PC-3 (cell line): ENCODE results near the gene BEGAIN.

Experiments
- EZH2 ChIP-seq: fragments of 300-600 bp; sonication (generic); IDR thresholded peaks from one replicate; pipeline ENCODE4 v1.6.1; 2017; ENCODE audit warnings: antibody characterized with exemption, mild to moderate bottlenecking, low read length; ENCODE audit not compliant: unreplicated experiment
- EZH2phosphoT487 ChIP-seq: fragments of 300-600 bp; sonication (generic); IDR thresholded peaks from 2 replicates; pipeline ENCODE4 v1.6.1; 2018; ENCODE audit warnings: mild to moderate bottlenecking, antibody characterized with exemption, low read length, borderline replicate concordance
- TF ChIP-seq, protein P1 (sequence below): fragments of 300-600 bp; sonication (generic); conservative IDR thresholded peaks from 2 replicates; pipeline ENCODE4 v1.5.1; 2017; ENCODE audit warnings: antibody characterized with exemption, low read depth, mild to moderate bottlenecking, low read length

DNA sequence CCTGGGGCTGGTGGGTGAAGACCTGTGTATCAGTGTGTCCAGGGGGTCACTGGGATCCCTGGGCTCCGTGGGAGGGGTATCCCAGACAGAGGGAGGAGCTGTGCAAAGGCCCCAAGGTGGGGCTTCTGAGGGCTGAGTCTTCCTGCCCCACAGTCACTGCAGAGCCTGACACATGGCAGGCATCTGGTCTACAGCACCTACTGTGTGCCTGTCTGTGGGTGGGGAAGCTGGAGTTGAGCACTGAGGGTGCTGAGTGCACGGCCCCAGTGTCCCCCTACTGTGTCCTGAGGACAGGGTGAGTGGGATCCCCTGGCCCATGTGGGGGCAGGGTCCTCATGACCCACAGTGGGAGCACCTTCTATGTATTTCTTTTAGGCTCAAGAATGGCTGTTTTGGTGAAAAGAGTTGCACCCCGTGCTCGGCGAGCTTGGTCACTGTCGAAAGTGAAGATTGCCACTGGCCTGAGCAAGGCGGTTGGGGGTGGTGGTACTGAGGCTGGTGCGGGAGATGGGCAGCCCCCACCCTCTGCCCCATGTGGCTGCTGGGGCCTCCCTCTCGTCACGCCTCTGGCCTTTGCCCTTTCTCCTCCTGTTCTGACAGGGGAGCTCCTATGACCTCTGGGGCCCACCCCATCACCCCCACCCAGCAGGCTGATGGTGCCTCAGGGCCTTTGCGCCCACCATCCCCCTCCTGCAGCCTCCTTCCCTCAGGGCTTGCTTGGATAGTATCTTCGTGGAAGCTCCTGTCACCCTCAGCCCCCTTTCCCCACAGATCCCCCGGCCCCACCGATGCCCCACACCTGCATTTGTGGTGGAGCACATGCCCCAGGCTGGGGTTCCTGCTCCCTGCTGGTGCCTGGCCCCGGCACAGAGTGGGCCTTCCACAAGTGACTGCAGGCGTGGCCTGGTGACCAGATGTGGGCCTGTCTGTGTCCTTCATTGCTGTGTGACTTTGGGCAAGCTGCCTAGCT is 55.8 kb downstream of the BEGAIN start:
- TF ChIP-seq EZH2phosphoT487 (no peak), EZH2 (no peak)
- TF ChIP-seq, protein P1, sequence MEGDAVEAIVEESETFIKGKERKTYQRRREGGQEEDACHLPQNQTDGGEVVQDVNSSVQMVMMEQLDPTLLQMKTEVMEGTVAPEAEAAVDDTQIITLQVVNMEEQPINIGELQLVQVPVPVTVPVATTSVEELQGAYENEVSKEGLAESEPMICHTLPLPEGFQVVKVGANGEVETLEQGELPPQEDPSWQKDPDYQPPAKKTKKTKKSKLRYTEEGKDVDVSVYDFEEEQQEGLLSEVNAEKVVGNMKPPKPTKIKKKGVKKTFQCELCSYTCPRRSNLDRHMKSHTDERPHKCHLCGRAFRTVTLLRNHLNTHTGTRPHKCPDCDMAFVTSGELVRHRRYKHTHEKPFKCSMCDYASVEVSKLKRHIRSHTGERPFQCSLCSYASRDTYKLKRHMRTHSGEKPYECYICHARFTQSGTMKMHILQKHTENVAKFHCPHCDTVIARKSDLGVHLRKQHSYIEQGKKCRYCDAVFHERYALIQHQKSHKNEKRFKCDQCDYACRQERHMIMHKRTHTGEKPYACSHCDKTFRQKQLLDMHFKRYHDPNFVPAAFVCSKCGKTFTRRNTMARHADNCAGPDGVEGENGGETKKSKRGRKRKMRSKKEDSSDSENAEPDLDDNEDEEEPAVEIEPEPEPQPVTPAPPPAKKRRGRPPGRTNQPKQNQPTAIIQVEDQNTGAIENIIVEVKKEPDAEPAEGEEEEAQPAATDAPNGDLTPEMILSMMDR: no peak
